ENCODE data around the gene CRAT. TPM values are rescaled to one million over a fixed set of nuclear protein-coding genes. Genes with fewer than 3 reads are reported as not detected.

CRAT gene
- total RNA-seq, 1 experiment from 2014 or later: 8.8 TPM

DNA sequence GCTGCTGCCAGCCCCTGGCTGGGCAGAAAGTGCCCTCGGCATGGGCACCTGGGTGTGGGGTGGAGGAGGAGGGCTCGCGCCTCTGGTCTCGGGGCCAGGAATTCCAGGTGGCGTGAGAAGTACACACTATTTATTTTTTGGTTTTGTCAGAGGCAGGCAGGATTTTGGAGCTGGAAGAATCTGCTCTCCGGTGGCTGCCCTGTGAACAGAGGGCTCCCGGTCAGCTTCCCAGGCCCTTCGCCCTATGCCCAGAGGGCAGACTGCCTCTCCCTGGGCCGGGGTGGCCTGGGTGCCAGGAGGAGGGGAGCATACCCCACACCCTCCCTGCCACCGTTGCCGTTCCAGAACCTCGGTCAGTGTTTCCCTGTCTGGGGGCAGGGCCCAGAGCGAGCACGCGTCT, 21.3 kb downstream of the CRAT start:
- DNase-seq (ENCODE audit: low read depth): no peak

- no peak for DNase-seq (ENCODE audit: low read depth)
These were observed 26.5 kb downstream of the CRAT start for GRCh38 chr9:129084087-129084486.

- no peak for DNase-seq (ENCODE audit: low read depth)
These were observed 29.1 kb downstream of the CRAT start for GRCh38 chr9:129081388-129081904.

GRCh38 chr9:129080601-129081387, 29.8 kb downstream of the CRAT start, which contains the start of gene DOLPP1:
DOLPP1 (plus strand) TSS chr9:129081111; CDS start chr9:129081132, 21 bp downstream.
- peak; percentile 96 for DNase-seq (ENCODE audit: low read depth)

- DNase-seq (ENCODE audit: low read depth): no peak
These were observed 30.3 kb downstream of the CRAT start for GRCh38 chr9:129080298-129080600.

- no peak for DNase-seq (ENCODE audit: low read depth)
These were observed 30.8 kb downstream of the CRAT start for GRCh38 chr9:129079829-129080228.

DNA sequence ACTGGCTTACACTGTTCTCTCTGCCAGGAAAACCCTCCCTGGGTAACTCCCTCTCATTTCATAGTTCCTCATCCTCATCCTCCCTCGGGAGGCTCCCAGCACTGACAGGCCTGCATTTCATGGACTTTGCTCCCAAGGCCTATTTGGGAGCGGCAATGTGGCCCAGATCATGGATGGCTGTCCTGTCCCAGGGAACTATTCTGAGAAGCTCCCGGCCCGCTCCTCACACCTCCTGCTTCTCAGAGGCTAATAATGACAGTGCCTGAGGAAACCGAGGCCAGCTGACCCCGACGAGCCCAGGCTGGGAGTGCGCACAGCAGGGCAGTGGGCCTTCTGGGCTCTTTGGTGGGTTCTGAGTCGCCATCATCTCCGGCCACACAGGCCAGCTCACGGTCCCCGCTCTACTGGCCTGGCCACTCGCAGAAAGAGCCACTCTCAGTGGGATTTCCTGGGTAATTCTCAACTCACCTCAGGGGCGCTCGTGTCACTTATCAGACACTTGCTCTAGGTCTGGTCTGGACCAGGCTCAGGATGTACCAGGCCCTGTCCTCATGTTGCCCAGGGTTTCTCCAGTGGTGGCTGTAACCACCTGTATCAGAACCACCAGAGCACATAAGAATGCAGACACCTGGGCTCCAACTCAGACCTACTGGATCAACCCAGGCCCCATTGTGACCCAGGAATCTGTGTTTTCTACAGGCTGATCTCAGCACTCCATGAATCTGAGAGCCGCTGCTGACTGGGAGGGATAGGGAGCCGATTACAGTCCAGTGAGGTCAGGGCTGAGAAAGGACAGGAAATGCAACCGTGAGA, 31.7 kb downstream of the CRAT start:
- no peak for DNase-seq (ENCODE audit: low read depth)

DNA sequence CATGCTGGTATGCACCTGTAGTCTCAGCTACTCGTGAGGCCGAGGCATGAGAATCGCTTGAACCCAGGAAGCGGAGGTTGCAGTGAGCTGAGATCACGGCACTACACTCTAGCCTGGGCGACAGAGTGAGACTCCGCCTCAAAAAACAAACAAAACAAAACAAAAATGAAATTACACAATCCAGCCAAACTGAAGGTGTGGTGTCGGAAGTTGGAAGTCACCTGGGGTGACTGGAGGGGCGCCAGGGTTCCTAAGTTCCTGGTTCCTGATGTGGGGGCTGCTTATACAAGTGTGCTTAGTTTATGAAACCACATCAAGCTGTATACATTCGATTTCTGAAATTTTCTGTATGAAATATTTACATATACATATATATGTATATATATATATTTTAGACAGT, 33.4 kb downstream of the CRAT start:
- DNase-seq (ENCODE audit: low read depth): no peak

GRCh38 chr9:129076640-129077037, 34.0 kb downstream of the CRAT start:
- DNase-seq (ENCODE audit: low read depth): no peak

GRCh38 chr9:129075996-129076639, 34.5 kb downstream of the CRAT start:
- DNase-seq (ENCODE audit: low read depth): no peak

DNA sequence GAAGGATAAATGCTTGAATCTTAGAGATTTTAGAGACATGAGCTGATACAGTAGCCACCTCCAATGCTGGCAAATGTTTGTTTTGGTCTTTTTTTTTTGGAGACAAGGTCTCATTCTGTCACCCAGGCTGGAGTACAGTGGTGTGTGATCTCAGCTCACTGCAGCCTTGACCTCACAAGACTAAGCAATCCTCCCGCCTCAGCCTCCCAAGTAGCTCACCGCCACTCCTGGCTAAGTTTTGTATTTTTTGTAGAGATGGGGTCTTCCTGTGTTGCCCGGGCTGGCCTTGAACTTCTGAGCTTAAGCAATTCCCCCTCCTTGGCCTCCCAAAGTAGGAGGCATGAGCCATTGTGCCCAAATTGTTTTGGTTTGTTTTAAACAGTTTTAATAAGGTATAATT, 36.5 kb downstream of the CRAT start:
- no peak for DNase-seq (ENCODE audit: low read depth)

GRCh38 chr9:129073404-129073803, 37.2 kb downstream of the CRAT start:
- DNase-seq (ENCODE audit: low read depth): no peak

DNA sequence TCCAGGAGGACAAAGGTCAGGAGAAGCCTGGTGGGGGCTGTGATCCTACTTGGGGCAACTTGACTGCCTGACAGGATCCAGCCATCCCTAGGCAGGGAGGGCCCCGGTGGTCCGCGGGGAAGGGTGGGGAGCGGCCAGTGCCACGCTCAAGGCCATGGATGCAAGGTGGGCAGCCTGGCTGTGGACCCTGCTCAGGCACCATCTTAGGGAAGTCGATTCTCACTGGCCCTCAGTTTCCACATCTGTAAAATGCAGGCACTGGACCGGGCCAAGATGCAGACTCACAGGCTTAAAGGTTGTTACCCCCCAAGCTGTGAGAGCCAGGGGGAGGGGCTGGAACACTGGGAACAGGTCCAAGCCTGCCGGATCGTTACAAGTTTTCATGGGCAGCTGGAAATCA, 38.4 kb downstream of the CRAT start:
- no peak for DNase-seq (ENCODE audit: low read depth)

- DNase-seq (ENCODE audit: low read depth): no peak
These were observed 39.0 kb downstream of the CRAT start for GRCh38 chr9:129071526-129072126.

DNA sequence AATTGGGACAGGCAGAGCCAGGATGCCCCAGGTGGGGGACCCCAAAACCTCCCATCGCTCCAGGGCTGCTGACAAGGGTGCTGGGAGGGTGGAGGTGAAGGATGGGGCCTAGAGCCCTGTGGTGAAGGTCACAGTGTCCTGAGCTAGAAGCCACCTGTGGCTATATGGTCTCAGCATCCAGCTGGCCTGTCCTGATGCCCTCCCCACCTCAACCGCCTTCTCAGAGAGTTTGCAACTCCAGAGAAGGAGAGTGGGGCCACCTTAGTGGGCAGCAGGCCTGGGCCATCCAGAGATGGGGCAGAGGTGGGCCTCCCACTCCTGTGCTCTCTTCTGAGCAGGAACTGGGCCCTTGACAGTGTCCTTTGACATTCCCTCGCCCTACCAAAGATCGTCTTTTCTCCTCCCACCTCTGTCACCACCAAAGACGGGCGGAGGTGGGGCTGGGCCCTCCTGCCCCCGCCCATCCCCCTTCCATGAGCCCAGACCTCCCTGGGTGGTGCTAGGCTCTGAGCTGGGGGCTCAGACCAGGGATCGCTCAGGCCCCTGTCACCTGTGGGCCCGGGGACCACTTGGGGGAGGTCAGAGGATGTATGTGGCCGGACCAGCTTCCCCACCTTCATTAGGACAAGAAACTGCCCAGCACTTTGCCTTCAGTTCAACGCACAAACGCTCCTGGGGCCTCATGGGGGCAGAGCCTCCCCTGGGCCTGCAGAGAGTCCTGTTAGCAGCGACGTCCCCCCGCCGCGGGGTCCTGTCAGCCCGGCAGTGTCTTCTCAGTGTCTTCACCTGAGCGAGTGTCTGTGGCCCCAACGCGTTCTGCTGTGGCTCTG, 39.7 kb downstream of the CRAT start:
- DNase-seq (ENCODE audit: low read depth): no peak

DNA sequence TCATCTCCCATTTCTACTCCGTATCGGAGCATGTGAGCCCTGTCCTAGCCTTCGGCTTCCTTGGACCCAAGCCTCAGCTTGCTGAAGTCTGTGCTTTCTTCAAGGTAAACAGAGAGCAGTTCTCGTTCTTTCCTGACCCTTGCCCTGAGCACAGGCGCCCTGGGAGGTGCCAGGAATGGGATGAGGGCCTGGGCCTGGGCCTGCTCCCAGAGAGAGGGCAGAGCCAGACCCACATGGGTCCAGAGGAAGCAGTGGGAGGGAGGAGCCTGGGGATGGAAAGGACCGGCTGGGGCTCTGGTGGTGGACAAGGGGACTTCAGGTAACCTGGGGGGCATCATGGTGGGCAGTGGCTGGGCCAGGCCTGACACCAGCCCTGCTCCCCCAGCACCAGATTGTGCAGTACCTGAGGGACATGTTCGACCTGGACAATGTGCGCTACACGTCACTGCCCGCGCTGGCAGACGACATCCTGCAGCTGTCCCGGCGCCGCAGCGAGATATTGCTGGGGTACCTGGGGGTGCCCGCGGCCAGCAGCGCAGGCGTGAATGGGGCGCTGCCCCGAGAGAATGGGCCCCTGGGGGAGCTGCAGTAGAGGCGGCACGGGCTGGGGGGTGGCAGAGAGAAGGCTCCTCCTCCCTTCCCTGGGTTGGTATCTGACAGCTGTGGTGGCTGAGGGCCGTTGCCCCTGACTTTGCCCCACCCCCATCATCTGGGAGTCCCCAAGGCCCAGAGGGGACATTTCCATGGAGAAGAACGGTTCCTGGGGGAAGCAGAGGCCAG, 40.5 kb downstream of the CRAT start:
- no peak for DNase-seq (ENCODE audit: low read depth)

DNA sequence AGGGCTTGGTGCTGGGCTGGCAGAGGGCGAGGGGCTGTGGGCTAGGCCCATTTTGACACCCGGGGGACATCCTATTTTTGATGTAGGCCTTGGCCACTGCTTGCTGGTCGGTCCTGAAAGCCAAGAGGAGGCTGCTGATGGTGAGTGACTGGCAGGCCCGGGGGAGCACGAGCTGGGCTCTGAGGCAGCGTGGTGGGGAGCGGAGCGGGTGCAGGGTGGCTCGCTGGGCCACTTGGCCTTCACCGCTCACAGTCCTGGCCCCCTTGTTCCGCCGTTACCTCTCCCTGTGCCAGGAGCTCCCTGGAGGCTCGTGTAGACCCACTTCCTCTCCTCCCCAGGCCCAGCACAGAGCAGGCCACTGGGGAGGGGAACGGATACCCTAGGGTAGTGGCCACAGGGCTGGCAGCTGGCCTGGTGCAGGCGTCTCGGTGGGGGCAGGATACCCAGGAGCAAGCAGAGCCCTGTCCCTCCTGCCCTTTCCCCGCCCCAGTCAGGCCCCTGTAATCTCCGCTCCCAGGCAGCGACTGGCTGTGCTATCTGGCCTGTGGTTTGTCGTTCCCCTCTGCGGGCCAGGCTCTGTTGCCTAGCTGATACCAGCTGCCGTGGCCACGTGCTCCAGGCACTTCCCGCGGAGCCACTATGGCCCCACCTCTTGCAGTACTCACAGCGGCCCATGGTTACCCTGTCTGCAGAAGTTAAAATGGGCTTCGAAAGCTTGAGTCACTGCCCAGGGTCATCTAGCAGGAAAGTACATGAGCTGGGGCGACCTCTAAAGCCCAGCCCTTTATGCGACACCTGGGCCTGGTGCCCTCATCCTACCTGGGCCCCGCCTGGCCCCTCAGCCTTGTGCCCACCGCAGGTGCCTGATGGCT, 41.4 kb downstream of the CRAT start:
- DNase-seq (ENCODE audit: low read depth): no peak

DNA sequence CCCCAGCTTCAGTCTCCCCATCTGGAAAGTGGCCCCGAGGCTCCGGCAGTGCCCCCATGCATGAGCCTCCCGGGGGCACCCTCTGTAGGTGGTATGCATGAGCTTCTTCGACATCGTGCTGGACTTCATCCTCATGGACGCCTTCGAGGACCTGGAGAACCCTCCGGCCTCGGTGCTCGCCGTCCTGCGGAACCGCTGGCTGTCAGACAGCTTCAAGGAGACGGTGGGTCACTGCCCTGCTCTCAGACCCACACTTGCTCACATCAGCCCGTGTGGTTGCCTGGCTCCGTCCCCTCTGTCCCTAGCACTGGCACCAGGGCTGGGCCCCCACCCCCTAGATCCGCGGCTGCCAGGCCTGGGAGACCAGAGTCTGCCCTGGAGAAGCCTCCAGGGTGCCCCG, 42.5 kb downstream of the CRAT start:
- no peak for DNase-seq (ENCODE audit: low read depth)

DNA sequence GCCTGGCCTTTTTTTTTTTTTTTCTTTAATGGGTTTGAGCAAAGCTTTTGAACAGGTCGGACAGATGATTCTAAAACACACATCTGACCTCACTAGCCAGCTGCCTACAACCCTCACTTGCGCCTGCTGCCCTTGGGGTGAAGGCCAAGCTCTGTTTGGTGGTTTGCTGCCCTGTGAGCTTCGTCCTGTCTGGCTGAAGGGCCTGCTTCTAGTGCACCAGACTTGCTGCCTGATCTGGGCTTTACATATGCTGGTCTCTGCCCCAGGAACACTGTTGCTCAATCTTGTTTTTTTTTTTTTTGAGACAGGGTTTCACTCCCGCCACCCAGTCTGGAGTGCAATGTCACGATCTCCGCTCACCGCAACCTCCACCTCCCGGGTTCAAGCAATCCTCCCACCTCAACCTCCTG, 46.1 kb downstream of the CRAT start:
- DNase-seq (ENCODE audit: low read depth): no peak

All from Daoy (cell line).